OCI-LY1 (cell line): Measurements from ENCODE around the gene HIVEP2.

Experiments used
- H2AFZ ChIP-seq: fragments of 200-600 bp; sonication (generic), shearing (Covaris generic); 2 replicates; pipeline ENCODE4 v1.6.0; 2014; ENCODE audit warnings: antibody characterized with exemption, mild to moderate bottlenecking, low read length
- H3F3A ChIP-seq: fragments of 200-600 bp; sonication (generic), shearing (Covaris generic); 2 replicates; pipeline ENCODE4 v1.6.0; 2014; ENCODE audit warnings: mild to moderate bottlenecking, antibody characterized with exemption, low read length, moderate library complexity; ENCODE audit not compliant: insufficient read depth
- H3K27ac ChIP-seq: fragments of 200-600 bp; sonication (generic); 2 replicates; pipeline ENCODE4 v1.5.1; 2014; ENCODE audit warnings: low read length, mixed run types, mild to moderate bottlenecking, low read depth; ENCODE audit not compliant: poor library complexity, severe bottlenecking
- H3K27me3 ChIP-seq: fragments of 200-600 bp; sonication (generic); 2 replicates; pipeline ENCODE4 v1.6.0; 2014; ENCODE audit warnings: antibody characterized with exemption, mild to moderate bottlenecking, low read length, moderate library complexity; ENCODE audit not compliant: insufficient read depth
- H3K36me3 ChIP-seq: fragments of 200-600 bp; sonication (generic); 2 replicates; pipeline ENCODE4 v1.6.1; 2014; ENCODE audit warnings: mild to moderate bottlenecking, antibody characterized with exemption, low read length, moderate library complexity, mixed read lengths; ENCODE audit not compliant: insufficient read depth
- H3K4me1 ChIP-seq: fragments of 200-600 bp; sonication (generic); 2 replicates; pipeline ENCODE4 v1.5.1; 2014; ENCODE audit warnings: mild to moderate bottlenecking, low read length, moderate library complexity; ENCODE audit not compliant: insufficient read depth, severe bottlenecking
- H3K4me2 ChIP-seq: fragments of 200-600 bp; sonication (generic), shearing (Covaris generic); 2 replicates; pipeline ENCODE4 v1.6.1; 2014; ENCODE audit warnings: low read length
- H3K4me3 ChIP-seq: fragments of 200-600 bp; sonication (generic); 2 replicates; pipeline ENCODE4 v1.5.1; 2014; ENCODE audit warnings: low read length, low read depth, mild to moderate bottlenecking, mixed read lengths; ENCODE audit not compliant: poor library complexity, severe bottlenecking
- H3K79me2 ChIP-seq: fragments of 200-600 bp; shearing (Covaris generic); 2 replicates; pipeline ENCODE4 v1.6.1; 2016; ENCODE audit warnings: mixed run types, low read length, mixed read lengths; ENCODE audit not compliant: insufficient read depth
- H3K9ac ChIP-seq: fragments of 200-600 bp; sonication (generic), shearing (Covaris generic); 2 replicates; pipeline ENCODE4 v1.6.1; 2014; ENCODE audit warnings: mild to moderate bottlenecking, low read length, mixed read lengths
- H3K9me2 ChIP-seq: fragments of 200-600 bp; sonication (generic), shearing (Covaris generic); 2 replicates; pipeline ENCODE4 v1.6.1; 2014; ENCODE audit warnings: low read depth, mild to moderate bottlenecking, low read length, mixed read lengths
- H3K9me3 ChIP-seq: fragments of 200-600 bp; shearing (Covaris generic); 2 replicates; pipeline ENCODE4 v1.6.1; 2014; ENCODE audit warnings: low read length, mixed read lengths
- H4K20me1 ChIP-seq: fragments of 200-600 bp; sonication (generic), shearing (Covaris generic); 2 replicates; pipeline ENCODE4 v1.6.0; 2016; ENCODE audit warnings: mild to moderate bottlenecking, low read length; ENCODE audit not compliant: insufficient read depth
- CTCF ChIP-seq: fragments of 200-600 bp; sonication (generic), shearing (Covaris generic); IDR thresholded peaks from 2 replicates; pipeline ENCODE4 v1.5.1; 2017; ENCODE audit warnings: mild to moderate bottlenecking, antibody characterized with exemption, low read length, moderate library complexity, mixed read lengths
- EZH2 ChIP-seq: fragments of 200-600 bp; sonication (generic), shearing (Covaris generic); IDR thresholded peaks from 2 replicates; pipeline ENCODE4 v1.8.0; 2017; ENCODE audit warnings: borderline replicate concordance, mixed run types, mild to moderate bottlenecking, antibody characterized with exemption, low read length, moderate library complexity, mixed read lengths

HIVEP2 gene

GRCh38 chr6:142824426-142824825, 120.5 kb downstream of the HIVEP2 start:
- Histone ChIP-seq H4K20me1 (no peaks in the 10 kb centered on the region), H3K9ac (no peak overlapping the region), H3K9me2 (no peaks in the 10 kb centered on the region), H3K4me2 (no peak overlapping the region), H3F3A (peaks cover 3% of the 10 kb centered on the region; the same call in 1 of the 2 replicates), H3K27ac (no peak overlapping the region), H3K36me3 (peaks cover 10% of the 10 kb centered on the region), H3K79me2 (0 out of 2 replicates have a peak, but pooled peaks cover 2% of the 10 kb centered on the region), H2AFZ (no peak overlapping the region), H3K9me3 (no peaks in the 10 kb centered on the region), H3K4me3 (no peak overlapping the region), H3K27me3 (no peaks in the 10 kb centered on the region), H3K4me1 (peaks cover 20% of the 10 kb centered on the region)
- no peak for TF ChIP-seq EZH2
- no peak for TF ChIP-seq CTCF

GRCh38 chr6:142823256-142823902, 121.6 kb downstream of the HIVEP2 start:
- Histone ChIP-seq H3F3A (peaks cover 3% of the 10 kb centered on the region; the same call in 1 of the 2 replicates), H3K4me2 (no peak overlapping the region), H3K9me2 (no peaks in the 10 kb centered on the region), H3K9ac (no peak overlapping the region), H3K4me3 (no peak overlapping the region), H3K4me1 (peaks cover 23% of the 10 kb centered on the region), H3K36me3 (peaks cover 5% of the 10 kb centered on the region), H3K27me3 (no peaks in the 10 kb centered on the region), H4K20me1 (no peaks in the 10 kb centered on the region), H3K27ac (no peak overlapping the region), H3K79me2 (0 out of 2 replicates have a peak, but pooled peaks cover 2% of the 10 kb centered on the region), H2AFZ (no peak overlapping the region), H3K9me3 (no peaks in the 10 kb centered on the region)
- TF ChIP-seq CTCF (no peak; the same call in 1 of the 2 replicates), EZH2 (no peak)

- Histone ChIP-seq H3K27ac (no peak overlapping the region), H3K9ac (no peak overlapping the region), H3F3A (peaks cover under 1% of the 10 kb centered on the region; the same call in 1 of the 2 replicates), H3K4me1 (peaks cover 23% of the 10 kb centered on the region), H3K4me2 (no peak overlapping the region), H3K79me2 (0 out of 2 replicates have a peak, but pooled peaks cover 2% of the 10 kb centered on the region), H3K4me3 (no peak overlapping the region), H3K9me3 (no peaks in the 10 kb centered on the region), H4K20me1 (no peaks in the 10 kb centered on the region), H2AFZ (no peak overlapping the region), H3K9me2 (no peaks in the 10 kb centered on the region), H3K27me3 (no peaks in the 10 kb centered on the region), H3K36me3 (peaks cover 5% of the 10 kb centered on the region)
- no peak for TF ChIP-seq EZH2
- TF ChIP-seq CTCF: peak; percentile 73
Observed at GRCh38 chr6:142822842-142823241, 122.1 kb downstream of the HIVEP2 start.
